Endothelial cell (in vitro differentiated cells): Measurements from ENCODE around the gene RAD18. TPM values are rescaled to one million over a fixed set of nuclear protein-coding genes. Genes with fewer than 3 reads are reported as not detected.

ENCODE experiments used
- DNase-seq: peaks from one replicate; pipeline ENCODE4 v3.0.0; 2021; ENCODE audit warnings: low spot score
- H3K27ac Mint-ChIP-seq: one replicate; pipeline ENCODE4 v1.8.0; 2021; ENCODE audit warnings: mixed read lengths, inconsistent platforms; ENCODE audit not compliant: unreplicated experiment
- H3K27me3 Mint-ChIP-seq: one replicate; pipeline ENCODE4 v1.8.0; 2021; ENCODE audit warnings: mild to moderate bottlenecking, moderate library complexity, mixed read lengths, inconsistent platforms; ENCODE audit not compliant: unreplicated experiment
- H3K36me3 Mint-ChIP-seq: one replicate; pipeline ENCODE4 v1.8.0; 2021; ENCODE audit warnings: mild to moderate bottlenecking, low read depth, mixed read lengths, inconsistent platforms; ENCODE audit not compliant: unreplicated experiment
- H3K4me1 Mint-ChIP-seq: one replicate; pipeline ENCODE4 v1.8.0; 2021; ENCODE audit warnings: mild to moderate bottlenecking, mixed read lengths, inconsistent platforms; ENCODE audit not compliant: unreplicated experiment
- H3K4me3 Mint-ChIP-seq: one replicate; pipeline ENCODE4 v1.8.0; 2021; ENCODE audit warnings: mild to moderate bottlenecking, mixed read lengths, inconsistent platforms; ENCODE audit not compliant: unreplicated experiment
- H3K9me3 Mint-ChIP-seq: one replicate; pipeline ENCODE4 v1.8.0; 2021; ENCODE audit warnings: mixed read lengths, inconsistent platforms; ENCODE audit not compliant: unreplicated experiment
- CTCF ChIP-seq: fragments of 200-600 bp; sonication (generic); IDR thresholded peaks from one replicate; pipeline ENCODE4 v1.5.0; 2021; ENCODE audit warnings: antibody characterized with exemption; ENCODE audit not compliant: unreplicated experiment
- total RNA-seq: library from RNA; stranded (reverse); fragmentation: NEBNext Ultra II Directional; extraction: Animal tissue kit (Norgen Biotek cat#: 25700); gene quantifications from one replicate; pipeline ENCODE4 v1.2.1, GENCODE V29; 2021; ENCODE audit not compliant: unreplicated experiment

RAD18 gene
- total RNA-seq, 1 donor from 2014 or later: 12.2 TPM

DNA sequence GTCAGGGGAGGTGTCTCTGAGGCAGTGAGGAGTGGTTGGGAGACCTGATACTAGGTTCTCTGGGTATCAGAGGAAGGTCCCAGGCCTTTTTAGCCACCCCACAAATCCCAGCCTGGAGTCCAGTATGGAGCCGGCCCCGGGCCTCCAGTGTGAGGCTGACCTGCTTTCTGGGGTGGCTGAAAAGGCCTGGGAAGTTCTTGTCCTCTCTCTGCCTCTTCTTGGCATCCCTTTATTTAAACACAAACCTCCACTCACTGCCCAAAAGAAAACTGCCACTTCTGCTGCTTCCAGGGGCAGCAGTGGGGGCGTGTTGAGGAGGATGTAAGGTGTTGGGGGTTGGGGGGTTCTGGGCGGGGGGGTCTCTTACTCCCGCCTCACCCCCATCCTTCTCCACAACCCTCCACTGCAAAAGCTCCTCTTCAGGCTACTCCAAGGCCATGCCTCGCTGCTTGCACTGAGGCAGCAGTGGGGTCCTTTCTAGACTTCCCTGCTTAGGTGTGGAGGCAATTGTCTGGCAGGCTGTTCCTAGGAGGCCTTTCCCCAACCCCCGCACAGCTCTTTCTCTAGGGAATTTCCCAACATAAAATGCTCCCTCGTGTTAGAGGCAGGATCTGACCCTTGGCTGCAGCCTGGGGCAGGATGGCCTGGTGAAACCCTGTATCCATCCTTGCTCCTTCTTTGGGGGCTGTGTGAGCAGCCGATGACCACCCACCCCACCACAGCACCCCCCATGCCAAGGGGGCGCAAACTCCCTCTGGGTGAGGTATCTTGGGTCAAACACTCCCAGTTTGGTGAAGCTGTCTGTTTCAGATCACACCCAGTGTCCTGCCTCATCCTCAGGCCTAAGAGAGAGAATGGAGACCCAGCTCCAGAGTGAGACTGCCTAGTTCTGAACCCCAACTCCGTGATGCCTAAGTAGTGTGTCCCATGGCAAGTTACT lies 12.1 kb upstream of the RAD18 start:
- H3K4me1 Mint-ChIP-seq: peaks cover 1% of the 10 kb centered on the region
- H3K27ac Mint-ChIP-seq: no peak overlapping the region
- H3K9me3 Mint-ChIP-seq: no peaks in the 10 kb centered on the region
- H3K27me3 Mint-ChIP-seq: peaks cover 3% of the 10 kb centered on the region
- H3K36me3 Mint-ChIP-seq: peaks cover 5% of the 10 kb centered on the region
- H3K4me3 Mint-ChIP-seq: no peak overlapping the region
- DNase-seq: no peak
- no peak for TF ChIP-seq CTCF

GRCh38 chr3:8974458-8974857 lies 11.2 kb upstream of the RAD18 start:
- no peak for TF ChIP-seq CTCF
- H3K36me3 Mint-ChIP-seq: peaks cover 4% of the 10 kb centered on the region
- H3K9me3 Mint-ChIP-seq: no peaks in the 10 kb centered on the region

GRCh38 chr3:8972639-8973038 lies 9.4 kb upstream of the RAD18 start:
- no peak for TF ChIP-seq CTCF
- H3K27me3 Mint-ChIP-seq: no peaks in the 10 kb centered on the region
- H3K4me1 Mint-ChIP-seq: no peaks in the 10 kb centered on the region
- no peak for DNase-seq
- no peaks in the 10 kb centered on the region for H3K36me3 Mint-ChIP-seq
- H3K9me3 Mint-ChIP-seq: no peaks in the 10 kb centered on the region
- no peak overlapping the region for H3K27ac Mint-ChIP-seq
- no peak overlapping the region for H3K4me3 Mint-ChIP-seq

More at GRCh38 chr3:8974458-8974857, 11.2 kb upstream of the RAD18 start:
- H3K4me1 Mint-ChIP-seq: no peaks in the 10 kb centered on the region
- DNase-seq: no peak
- no peak overlapping the region for H3K27ac Mint-ChIP-seq
- H3K4me3 Mint-ChIP-seq: no peak overlapping the region
- H3K27me3 Mint-ChIP-seq: peaks cover 3% of the 10 kb centered on the region

DNA sequence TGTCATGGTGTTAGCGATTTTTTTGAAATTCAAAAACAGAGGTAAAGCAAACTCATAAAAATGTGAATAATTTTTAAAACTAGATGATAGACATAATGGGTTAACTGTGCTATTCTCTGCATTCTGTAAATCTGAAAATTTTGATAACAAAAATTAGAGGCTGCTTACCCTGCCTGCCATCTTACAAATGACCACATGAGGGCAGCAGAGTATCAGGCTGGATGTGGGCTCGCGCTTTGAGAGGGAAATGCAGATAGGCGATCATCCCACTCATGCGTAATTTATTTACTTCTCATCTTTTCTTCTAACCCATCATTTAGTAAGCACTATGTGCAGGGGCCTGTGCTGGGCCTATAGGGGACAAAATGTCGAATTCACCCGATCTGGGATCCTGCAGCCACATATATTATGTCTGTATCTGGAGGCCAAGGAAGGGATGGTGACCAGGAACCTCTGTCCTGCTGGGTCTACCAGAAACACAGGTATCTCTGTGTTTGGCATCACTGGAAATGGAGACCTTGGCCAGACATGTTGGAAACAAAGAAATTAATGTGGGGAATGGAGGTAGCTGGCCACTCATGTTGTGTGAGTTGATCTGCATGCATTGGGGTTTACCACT lies 7.8 kb upstream of the RAD18 start:
- peak; percentile 68 for DNase-seq
- TF ChIP-seq CTCF: peak; percentile 97
- no peak overlapping the region for H3K27ac Mint-ChIP-seq
- no peaks in the 10 kb centered on the region for H3K4me1 Mint-ChIP-seq
- H3K36me3 Mint-ChIP-seq: no peaks in the 10 kb centered on the region
- H3K4me3 Mint-ChIP-seq: no peak overlapping the region
- H3K27me3 Mint-ChIP-seq: no peaks in the 10 kb centered on the region
- H3K9me3 Mint-ChIP-seq: no peaks in the 10 kb centered on the region

GRCh38 chr3:8969241-8969640 lies 6.0 kb upstream of the RAD18 start:
- Mint-ChIP-seq H3K27ac (no peak overlapping the region), H3K9me3 (no peaks in the 10 kb centered on the region), H3K4me1 (peaks cover 18% of the 10 kb centered on the region), H3K27me3 (peaks cover 4% of the 10 kb centered on the region), H3K36me3 (no peaks in the 10 kb centered on the region), H3K4me3 (no peak overlapping the region)
- TF ChIP-seq CTCF: no peak
- no peak for DNase-seq
